NCI-H524 treated with DMSO at 0.1 percent for 48 hours (cell line): Measurements from ENCODE around the gene WDR47.
"Not testable (repeated sequence)": the region's sequence is repeated elsewhere in the genome, so short reads cannot be mapped to it uniquely, and the experiment has no call there.

Experiments used
- DNase-seq: peaks from one replicate; lab custom pipeline; 2025; lab: John Stamatoyannopoulos, UW

WDR47 gene

DNA sequence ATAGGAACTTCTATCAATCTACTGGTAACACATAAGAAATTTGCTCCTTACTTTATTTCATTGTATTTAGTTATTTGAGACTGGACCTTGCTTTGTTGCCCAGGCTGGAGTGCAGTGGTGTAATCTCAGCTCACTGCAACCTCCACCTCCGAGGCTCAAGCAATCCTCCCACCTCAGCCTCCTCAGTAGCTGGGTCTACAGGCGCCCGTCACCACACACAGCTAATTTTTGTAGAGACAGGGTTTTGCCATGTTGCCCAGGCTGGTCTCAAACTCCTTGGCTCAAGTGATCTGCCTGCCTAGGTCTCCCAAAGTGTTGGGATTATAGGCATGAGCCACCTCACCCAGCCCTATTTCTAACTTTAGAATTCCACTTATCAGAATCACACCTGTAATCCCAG is 10.2 kb upstream of the WDR47 start:
- DNase-seq = not testable (repeated sequence)

DNA sequence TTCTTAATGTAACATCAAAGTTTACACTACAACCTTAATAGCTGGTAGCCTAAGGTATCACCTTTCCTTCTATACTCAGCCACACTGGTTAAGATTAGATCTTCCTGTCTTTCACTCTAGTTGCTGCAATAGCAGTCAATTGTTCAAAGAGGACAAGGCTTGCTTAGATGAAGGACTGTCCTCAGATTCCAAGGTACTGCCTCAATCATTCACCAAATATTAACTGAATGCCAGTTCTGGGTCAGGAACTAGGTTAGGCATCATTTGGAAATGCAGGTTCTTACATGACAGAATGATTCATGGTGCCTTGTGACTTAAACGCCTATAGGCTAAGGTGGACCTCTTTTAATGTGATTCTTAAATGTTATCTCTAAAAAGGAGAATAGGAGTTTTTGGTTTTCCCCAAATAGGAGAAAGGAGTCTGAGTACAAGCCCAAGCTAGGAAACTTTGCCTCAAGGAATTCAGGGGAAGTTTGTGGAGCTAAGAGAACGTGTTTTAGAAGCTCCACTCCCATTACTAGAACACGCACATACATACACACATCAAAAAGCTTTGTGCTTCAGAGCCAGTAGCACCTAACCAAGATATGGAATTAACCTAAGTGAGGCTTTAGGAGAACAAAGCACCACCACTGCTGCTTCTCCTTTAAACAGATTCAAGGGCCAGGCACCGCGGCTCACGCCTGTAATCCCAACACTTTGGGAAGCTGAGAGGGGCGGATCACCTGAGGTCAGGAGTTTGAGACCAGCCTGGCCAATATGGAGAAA is 8.5 kb upstream of the WDR47 start:
- no peak for DNase-seq

DNA sequence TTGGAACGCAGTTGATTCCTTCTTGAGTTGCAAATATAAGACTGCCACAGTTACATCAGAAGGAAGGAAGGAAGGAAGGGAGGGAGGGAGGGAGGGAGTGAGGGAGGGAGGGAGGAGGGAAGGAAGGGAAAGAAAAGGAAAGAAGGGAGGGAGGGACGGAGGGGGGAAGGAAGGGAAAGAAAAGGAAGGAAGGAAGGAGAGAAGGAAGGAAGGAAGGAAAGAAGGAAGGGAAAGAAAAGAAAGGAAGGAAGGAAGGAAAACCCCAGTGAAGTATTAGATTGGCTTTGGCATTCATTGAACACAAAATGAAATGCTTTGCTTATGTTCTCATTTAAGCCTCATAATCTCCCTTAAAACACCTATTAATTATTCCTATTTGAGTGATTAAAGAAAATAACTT is 6.4 kb upstream of the WDR47 start:
- no peak for DNase-seq

DNA sequence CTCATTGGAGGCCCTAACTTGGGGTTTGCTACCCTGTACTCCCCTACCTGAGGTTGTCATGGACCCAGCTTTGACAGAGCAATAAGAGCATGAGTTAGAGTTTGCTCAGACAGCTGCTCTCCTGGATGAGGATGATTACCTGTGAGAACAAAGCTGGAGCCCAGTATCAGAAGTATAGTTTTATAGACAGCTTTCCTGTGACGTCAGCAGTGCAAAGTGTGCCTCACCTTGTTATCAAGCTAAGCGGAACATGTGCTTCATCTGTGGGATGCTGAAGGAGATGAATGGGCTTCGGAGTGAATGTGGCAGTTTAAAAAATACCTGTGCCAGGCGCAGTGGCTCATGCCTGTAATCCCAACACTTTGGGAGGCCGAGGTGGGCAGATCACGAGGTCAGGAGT is 5.4 kb upstream of the WDR47 start:
- DNase-seq = no peak

DNA sequence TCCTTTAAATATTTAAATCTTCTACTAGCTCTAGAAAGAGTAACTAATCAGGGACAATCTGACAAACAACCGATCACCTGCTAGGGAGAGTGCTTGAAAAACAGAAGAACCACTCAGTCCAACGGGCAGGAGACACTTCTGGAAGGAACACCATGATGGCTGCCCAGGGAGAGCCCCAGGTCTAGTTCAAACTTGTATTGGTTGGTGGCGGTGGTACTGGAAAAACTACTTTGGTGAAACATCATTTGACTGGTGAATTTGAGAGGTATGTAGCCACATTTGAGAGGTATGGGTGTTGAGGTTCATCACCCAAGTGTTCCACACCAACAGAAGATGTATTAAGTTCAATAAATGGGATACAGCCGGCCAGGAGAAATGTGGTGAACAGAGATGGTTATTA is 4.8 kb upstream of the WDR47 start:
- DNase-seq = no peak

DNA sequence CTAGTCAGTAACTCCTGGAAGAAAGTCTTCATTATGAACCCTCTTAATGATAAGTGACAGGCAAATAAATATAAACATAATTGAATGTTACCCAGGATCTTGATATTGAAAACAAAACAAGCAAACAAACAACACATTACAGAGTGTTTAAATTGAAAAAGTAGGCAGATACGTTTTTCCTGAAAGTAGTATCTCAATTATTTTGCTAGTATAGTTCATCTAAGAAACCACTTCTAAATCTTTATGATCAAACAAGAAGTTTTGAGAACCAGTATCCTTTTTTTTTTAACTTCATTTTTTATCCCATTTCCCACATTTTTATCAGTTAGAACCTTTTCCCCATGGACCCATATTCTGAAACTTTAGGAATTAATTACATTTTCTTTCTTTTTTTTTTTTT is 3.7 kb upstream of the WDR47 start:
- DNase-seq = no peak

GRCh38 chr1:109040989-109041620 is 797 bp downstream of the WDR47 start:
- no peak for DNase-seq

DNA sequence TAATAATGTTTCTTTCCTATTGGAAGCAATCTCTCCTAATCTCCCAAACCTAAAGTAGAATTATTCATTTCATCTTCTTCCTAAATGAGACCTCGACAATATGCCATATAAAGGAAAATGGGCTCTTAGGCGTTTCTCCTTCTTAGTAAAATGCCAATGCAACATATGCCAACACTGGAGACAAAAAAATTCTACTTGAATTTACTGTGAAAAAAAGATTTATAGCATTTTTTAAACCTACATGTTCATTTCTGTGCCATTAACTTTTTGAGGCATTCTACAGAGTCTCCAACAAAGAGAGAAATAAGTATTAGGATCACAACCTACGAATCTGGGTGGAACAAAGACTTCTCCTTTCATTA is 1.3 kb downstream of the WDR47 start:
- DNase-seq = no peak

- no peak for DNase-seq
Measured at GRCh38 chr1:109034382-109034781, 7.5 kb downstream of the WDR47 start.

- not testable (repeated sequence) for DNase-seq
Measured at GRCh38 chr1:109029493-109029892, 12.4 kb downstream of the WDR47 start.

GRCh38 chr1:109027841-109028240 is 14.1 kb downstream of the WDR47 start:
- no peak for DNase-seq

GRCh38 chr1:109025694-109026093 is 16.2 kb downstream of the WDR47 start:
- DNase-seq = no peak

DNA sequence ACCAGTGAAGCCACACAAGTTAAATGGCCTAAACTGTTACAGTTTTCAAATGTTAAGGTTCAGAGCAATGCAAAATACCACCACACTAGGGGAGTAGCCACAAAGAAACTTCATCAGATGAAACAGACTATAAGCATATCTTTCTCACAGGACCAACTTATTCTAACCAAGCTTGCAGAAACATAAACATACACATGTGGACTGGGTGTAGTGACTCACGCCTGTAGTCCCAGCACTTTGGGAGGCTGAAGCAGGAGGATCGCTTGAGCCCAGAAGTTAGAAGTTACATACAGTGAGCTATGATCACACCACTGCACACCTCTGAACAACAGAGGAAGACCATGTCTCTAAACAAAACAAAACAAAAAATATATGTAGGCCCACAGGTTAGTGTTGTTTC is 17.3 kb downstream of the WDR47 start:
- DNase-seq = no peak

DNA sequence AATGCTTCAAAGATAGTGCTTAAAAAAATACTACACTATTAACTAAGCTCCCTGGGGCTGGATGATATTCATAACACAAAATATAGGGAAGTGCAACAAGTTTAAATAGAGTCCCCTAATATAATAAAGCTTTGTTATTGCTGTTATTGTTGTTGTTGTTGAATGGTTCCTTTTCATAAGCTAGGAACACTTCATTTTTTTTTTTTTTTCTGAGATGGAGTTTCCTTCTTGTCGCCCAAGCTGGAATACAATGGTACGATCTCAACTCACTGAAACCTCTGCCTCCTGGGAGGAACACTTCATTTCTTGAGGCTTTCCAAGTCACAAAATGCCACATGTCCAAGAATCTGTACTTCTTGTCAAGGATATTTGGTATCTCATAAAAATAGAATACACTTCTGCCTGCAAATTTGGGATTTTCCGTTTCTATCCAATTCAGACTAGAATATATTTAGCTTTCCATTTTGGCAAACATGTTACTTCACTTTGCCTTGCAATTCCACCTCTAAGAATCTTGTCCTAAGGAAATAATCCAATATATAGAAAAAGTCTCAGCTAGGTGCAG is 21.1 kb downstream of the WDR47 start:
- DNase-seq = no peak

DNA sequence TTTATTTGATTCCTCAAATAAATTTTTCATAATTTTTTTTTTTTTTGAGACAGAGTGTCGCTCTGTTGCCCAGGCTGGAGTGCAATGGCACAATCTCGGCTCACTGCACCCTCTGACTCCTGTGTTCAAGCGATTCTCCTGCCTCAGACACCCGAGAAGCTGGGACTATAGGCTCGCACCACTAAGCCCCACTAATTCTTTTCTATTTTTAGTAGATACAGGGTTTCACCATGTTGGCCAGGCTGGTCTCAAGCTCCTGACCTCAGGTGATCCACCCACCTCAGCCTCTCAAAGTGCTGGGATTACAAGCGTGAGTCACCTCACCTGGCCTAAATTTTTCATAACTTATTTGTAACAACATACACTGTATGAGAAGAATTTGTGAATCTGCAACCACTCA is 24.2 kb downstream of the WDR47 start:
- DNase-seq = not testable (repeated sequence)

GRCh38 chr1:109017134-109017533 is 24.8 kb downstream of the WDR47 start:
- no peak for DNase-seq

GRCh38 chr1:109011335-109011734 is 30.6 kb downstream of the WDR47 start:
- no peak for DNase-seq

- DNase-seq = not testable (repeated sequence)
Measured at GRCh38 chr1:108996622-108997021, 45.3 kb downstream of the WDR47 start.

DNA sequence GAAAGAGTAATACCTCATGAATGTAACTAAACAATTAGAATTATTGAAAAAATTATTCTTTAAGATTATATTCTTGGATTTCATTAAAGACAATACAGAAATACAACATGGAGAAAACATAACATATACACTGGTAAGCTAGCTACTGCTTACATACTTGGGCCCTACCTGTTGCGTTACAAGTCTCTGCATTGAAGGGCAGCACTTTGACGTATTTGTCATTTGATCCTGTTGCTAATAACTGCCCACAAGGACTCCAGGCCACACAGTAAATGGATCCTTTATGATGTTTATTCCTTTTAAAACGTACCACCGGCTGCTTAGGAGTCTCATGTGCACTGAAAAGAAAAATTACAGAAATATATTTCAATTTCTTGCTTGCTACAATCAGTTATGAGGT is 58.8 kb downstream of the WDR47 start:
- DNase-seq = no peak

- DNase-seq = no peak
Measured at GRCh38 chr1:108976658-108977057, 65.2 kb downstream of the WDR47 start.

GRCh38 chr1:108972951-108973350 is 69.0 kb downstream of the WDR47 start:
- DNase-seq = no peak

DNA sequence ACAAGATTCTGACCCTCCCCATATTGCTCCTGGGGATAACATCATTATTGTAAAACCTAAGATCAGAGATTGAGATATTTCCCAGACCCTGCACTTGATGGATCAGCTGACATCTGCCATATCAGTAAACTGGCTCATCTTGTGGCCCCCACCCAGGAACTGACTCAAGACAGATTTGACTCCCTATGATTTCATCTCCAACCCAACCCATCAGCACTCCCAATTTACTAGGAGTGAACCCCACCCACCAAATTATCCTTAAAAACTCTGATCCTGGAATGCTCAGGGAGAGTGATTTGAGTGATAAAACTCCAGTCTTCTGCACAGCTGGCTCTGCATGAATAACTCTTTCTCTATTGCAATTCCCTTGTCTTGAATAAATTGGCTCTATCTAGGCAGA is 72.6 kb downstream of the WDR47 start:
- no peak for DNase-seq

DNA sequence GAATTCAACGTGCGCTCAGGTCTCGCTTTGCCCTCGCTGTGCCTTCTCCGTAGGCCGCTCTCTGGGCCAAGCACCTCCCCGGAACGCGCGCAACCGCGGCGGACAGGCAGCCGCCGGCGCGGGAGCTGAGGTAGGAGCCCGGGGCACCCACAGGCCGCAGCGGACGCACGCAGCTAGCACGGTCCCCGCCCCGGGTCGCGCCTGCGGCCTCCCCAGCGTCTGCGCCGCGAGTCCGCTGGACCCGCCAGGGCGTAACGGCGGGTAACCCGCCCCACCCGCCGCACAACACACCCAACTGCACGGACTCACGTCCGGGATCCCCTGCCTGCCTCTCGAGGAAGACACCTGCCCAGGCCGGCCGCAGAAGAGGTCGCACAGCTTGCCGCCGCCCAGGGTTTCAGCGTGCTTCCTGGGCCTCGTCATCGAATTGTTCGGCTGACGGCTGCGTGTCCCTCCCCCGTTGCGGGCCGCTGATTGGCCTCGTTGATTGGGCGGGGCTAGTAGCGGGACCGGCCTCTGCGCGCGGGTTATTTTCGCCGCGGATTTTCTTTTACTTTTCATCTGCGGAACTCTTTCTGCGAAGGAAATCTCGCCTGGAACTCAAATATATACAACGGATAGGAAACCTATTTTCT is 78.7 kb downstream of the WDR47 start, which contains the start of gene CLCC1:
CLCC1 (minus strand) TSS at position 433 of the 635 bp plus-strand sequence. CDS start 13,047 bp downstream, outside the sequence.
- DNase-seq = peak; percentile 28
